Stimulated activated CD8-positive, alpha-beta memory T cell treated with anti-CD3 and anti-CD28 coated beads, Interleukin-15, amount 100 ng/mL, for 24 hours (primary cell): ENCODE data around the gene TSPAN33.

Source experiments
- DNase-seq: peaks from one replicate; pipeline ENCODE4 v3.0.0-alpha.2; 2020; ENCODE audit warnings: low read depth

The TSPAN33 gene

DNA sequence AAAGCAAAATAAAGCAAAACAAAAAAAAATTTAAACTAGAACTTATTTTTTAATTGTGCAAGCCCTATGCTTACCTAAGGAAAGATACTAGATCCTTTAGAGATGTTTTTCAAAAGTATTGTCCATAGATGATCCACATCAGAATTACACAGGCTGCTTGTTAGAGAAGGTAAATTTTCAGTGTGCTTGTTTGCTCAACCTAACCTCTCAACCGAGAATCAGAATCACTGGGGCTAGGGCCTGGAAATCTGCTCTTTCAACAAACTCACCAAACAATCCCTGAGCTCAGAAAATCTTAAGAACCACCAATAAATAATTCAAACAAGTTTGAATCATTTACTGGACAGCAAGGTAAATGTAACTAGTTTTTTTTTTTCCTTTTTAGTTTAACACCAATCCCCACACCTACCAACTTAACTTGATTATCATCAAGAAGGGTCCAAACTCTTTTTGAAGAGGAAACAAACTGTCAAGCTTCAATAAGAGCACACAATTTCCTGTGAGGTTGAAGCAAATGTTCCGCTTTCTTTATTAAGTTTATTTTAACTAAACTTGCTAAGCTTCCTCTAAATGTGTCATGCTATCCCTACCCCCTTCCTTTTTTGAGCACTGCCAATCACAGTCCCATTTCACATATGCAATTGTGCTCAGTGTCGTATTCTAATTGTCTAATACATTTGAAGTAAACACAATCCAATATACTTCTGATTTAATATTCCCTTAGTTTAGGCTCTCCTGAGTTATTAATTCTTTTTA lies 7.4 kb upstream of the TSPAN33 start:
- DNase-seq: no peak

DNA sequence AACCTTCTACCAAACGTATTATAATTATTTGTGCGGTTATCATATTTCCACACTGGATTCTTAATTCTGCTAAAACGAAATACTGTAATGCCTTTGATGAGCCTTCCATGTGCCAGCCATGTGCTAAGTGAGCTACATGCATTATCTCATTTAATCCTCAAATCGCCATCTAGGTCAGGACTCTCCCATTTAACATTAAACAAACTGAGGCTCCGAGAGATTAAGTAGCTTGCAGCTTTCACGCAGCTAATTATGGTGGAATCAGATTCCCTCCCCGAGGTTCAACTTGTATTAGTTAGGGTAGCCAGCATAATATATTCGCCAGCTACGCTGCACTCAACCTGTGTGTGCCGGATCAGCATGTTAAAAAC lies 798 bp upstream of the TSPAN33 start:
- DNase-seq: no peak

DNA sequence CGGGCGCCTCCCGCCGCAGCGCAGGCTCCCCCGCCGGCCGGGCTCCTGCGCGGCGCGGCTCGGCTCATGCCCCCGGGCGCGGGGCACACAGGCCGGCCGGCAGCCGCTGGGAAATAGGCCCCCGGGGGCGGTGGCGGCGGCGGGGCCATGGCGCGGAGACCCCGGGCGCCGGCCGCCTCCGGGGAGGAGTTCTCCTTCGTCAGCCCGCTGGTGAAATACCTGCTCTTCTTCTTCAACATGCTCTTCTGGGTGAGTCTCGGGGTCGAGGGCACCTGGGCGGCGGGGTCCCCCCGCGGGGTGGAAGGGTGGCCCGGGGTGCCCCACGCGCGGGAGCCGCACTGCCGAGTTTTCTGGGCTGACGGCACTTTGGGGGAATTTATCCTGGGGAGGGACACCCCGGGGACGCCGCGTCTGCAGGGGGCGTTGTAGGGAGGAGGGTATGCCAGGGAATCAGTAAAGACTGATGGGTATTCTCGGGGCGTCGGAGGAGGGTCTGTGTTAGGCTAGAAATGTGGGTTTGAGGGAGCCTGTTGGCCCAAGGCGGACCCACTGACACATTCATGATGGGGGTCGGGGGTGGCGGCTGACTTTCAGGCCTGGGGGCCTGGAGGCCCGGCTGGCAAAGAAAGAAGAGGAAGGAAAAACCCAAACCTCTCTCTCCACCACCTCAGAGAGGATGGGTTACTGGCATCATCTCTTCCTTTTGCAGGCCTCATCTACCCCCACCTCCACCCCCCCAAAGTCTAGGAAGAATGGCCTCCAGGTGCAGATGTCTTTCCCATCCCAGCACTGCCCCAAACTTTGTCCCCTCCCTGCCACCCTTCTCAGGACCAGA lies 544 bp downstream of the TSPAN33 start:
- DNase-seq: no peak

DNA sequence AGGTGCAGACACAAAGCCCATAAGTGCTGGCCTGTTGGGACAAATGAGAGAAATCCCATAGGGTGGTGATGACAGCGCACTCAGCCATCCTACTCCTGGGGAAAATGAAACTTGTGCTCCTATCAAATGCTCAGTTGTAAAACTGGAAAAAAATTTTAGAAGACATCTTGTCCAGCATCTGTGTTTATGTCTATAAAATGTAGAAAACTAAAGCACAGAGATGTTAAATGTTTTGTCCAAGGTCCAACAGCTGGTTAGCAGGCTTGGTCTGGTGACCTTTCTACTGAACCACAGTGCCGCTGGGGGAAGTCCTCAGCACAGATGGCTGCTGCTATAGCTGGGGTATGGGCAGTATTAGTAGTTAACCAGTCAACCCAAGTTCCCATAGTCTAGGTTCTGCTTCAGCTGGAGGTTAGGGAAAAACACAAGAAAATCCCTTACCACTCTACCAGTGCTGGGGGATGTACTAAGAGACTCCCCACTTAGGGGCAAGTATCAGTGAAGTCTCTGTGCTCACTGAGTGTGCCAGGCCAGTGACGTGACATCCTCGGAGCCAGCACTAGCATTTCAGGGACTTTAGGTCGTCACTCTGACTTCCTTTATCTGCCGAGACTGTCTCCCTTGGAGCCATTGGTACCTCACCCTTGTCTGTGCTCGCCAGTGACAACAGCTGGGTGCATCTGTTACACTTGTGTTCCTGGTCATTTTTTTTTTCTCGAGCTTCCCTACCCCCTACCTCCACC lies 1.9 kb downstream of the TSPAN33 start:
- DNase-seq: no peak

DNA sequence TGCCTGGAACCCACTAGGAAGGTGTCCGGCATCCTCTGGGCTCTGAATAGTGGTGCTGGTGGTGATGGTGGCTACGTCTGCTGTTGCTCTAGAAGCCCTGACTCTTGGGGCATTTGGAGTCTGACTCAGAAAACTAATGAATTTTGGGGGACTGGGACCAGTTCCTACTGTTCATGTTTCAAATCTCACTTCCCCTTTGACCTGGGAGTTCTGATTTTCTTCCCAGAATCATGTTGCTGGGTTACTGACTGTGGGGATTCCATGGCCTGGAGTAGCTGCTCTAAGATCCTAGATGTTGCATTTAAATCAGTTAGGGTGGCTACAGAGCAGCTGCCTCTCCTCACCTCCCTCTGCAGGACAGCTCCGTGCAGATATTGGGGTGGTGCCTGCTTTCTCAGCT lies 3.2 kb downstream of the TSPAN33 start:
- DNase-seq: no peak

- DNase-seq: no peak
These were observed 5.0 kb downstream of the TSPAN33 start for GRCh38 chr7:129149511-129149910.

DNA sequence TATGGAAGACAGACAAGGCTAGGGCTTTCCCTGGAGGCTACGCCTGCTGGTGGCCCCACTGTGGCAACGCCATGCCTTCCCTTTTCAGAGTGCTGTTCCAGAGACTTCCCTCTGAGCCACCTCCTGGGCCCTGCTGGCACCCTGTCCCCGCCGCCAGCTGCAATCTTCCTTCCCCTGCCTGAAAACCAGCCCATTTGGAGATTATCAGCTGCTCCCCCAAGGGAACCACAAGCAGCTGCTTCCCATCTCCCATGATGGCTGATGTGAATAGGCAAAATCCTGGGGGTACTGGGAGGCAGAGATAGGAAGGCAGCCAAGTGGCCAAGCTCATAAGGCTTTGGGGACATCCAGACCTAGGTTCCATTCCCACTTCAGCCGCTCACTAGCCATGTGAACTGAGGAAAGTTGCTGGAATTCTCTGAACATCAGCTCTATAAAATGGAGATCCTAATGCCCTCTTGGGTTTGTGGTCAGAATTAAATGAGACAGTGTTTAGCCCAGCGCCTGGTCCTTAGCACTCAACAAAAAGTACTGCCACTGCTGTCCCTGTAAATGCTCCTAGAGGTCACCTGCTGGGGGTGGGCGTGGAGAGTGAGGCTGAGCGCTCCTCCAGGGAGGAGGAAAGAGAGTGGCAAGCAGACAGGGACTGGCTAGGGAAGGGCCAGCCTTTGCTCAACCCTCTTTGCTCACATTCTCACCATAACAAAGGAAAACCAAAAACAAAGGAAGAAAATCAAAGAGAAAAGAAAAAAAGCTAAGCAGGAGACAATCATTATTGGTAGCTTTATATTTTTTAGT lies 5.9 kb downstream of the TSPAN33 start:
- no peak for DNase-seq

DNA sequence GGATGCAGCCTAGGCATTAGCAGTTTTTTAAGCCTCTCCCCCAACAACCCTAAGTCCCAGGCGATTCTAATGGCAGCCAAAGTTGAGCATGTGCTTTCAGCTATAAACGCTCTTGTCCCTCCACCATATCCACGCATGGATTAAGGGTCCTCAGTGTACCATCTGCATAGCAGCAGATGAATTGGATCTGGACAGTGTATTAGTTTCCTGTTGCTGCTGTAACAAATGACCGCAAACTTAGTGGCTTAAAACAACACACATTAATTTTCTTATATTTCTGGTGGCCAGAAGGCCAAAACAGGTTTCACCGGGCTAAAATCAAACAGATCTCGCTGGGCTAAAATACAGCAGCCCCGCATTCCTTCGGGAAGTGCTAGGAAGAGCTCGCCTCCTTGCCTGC lies 13.1 kb downstream of the TSPAN33 start:
- no peak for DNase-seq

GRCh38 chr7:129159539-129159938 lies 15.0 kb downstream of the TSPAN33 start:
- DNase-seq: no peak

DNA sequence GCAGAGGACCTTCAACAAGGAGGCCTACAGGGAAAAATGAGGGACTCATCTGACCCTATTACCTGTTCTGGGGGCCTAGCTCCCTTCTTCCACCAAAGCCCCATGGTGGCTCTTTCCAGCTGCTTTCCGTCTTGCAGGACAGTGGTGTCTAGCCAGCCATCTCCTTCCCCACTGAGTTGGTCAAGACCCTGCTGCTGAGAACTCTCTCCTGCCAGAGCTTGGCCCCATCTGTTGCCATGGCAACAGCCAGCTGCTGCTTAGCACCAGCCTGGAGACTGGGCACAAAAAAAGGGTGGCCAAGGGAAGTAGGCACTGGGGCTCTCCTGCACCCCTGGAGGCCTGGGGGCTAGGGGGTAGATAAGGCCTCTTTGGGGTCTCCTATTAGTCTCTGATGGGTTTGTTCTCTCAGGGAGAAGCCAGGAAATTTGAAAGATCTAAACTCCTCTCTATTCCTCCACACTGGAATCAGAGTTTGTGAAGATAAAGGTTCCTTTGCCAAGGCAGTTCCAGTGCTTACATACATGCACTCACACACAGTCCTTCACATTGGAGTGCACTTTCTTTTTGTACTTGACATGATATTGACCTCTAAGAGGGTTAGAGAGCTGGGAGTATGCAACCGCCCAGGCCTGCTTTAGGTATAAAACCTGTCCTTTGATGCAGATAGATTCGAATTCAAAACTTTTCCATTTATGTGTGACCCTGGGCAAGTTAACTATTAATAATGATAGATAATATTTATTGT lies 15.8 kb downstream of the TSPAN33 start:
- DNase-seq: no peak

DNA sequence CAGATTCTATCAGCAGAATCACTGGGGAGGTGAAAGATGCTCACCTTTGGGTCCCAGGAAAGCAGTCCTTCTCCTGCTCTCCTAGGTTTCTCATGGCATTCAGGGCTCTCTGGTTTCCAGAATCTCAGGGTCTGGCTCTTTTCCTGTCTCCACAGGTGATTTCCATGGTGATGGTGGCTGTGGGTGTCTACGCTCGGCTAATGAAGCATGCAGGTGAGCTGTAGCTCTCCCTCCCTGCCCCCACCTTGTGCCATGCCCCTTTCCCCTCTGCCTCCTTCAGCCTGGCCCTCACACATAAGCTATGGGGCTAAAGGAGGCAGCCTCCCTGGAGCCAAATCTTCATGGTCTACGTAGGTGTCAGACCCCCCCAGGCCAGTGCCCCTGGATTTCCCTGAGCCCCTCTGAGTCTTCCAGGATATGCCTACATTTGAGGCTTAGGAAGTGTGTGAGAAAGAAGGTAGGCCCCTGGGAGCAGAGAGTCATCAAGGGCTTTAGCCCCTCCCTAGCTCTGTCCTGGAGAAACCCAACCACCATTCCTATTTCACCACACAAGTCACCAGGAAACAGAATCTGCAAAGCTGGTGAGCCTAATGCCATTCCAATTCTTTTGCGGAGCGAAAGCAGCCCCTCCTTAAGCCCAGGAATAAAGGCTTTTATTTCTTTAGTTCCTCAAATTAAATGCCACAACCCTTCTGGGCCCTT lies 17.2 kb downstream of the TSPAN33 start:
- no peak for DNase-seq

DNA sequence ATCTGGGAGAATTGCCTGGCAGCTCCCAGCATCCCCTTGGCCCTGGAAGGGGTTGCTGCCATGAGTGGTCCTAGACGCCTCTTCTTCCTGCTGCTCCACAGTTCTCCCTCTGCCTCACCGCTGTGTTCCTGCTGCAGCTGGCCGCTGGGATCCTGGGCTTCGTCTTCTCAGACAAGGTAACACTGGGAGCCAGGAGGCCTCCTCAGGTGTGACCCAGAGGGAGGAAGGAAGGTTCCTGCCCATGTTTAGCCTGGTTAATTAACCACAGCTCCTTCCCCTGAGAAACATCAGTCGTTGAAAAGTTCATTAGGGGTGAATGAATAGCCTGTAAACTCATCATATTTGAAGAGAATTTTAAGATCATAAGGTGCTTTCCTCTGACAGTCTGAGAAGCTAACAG lies 18.2 kb downstream of the TSPAN33 start:
- no peak for DNase-seq

DNA sequence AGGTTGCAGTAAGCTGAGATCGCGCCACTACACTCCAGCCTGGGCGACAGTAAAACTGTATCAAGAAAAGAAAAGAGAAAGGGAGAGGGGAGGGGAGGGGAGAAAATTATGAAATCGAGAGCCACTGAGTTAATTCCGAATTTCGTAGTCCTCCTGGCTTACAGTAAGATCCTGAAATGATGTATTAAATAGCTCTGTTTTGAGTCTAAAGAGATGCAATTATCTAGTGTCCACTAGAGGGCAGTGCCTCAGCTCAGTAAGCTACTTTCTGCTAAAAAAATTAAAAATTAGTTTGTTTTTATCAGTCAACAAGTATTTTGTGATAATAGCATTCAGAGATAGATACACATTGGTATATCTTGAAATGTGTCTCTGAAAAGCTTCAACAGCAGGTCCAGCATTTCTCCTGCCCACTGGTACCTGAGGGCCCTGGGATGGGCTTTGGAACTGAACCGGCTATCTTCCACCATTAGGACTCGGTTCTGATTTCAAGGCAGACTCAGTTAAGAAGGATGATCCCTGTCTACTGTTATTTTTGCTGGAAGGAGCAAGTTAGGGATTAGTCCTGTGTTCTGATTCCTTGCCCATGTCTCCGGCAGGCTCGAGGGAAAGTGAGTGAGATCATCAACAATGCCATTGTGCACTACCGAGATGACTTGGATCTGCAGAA lies 19.5 kb downstream of the TSPAN33 start:
- DNase-seq: no peak

DNA sequence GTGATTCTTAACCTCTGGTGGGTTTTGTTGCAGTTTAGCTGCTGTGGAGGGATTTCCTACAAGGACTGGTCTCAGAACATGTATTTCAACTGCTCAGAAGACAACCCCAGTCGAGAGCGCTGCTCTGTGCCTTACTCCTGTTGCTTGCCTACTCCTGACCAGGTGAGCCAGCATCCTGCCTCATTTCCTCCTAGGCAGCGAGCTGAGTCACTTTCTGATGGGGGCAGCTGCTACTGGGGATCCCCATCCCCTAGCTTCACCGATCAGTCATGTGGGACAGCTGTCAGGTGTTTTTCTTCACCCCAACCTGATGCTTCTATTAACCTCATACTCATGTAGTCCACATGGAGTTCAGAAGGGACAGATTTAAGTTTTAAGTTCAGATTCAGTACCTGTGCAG lies 22.2 kb downstream of the TSPAN33 start:
- DNase-seq: no peak

DNA sequence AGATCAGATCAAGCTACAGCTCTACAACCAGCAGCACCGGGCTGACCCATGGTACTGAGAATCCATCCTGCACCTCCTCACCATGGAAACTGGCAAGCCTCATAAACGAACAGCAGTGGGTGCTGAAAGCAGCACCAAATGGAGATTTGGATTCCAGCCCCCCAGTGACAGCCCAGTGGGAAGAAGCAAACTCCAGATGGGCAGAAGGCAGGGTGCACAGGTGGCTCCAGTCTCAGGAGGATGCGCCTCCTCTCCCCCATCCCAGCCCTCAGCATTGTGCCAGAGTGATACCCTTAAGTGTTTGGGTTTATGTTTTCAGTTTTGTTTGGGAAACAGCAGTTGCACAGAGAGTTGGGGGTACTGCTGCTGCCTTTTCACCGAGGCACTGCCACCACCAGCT lies 23.3 kb downstream of the TSPAN33 start:
- no peak for DNase-seq

DNA sequence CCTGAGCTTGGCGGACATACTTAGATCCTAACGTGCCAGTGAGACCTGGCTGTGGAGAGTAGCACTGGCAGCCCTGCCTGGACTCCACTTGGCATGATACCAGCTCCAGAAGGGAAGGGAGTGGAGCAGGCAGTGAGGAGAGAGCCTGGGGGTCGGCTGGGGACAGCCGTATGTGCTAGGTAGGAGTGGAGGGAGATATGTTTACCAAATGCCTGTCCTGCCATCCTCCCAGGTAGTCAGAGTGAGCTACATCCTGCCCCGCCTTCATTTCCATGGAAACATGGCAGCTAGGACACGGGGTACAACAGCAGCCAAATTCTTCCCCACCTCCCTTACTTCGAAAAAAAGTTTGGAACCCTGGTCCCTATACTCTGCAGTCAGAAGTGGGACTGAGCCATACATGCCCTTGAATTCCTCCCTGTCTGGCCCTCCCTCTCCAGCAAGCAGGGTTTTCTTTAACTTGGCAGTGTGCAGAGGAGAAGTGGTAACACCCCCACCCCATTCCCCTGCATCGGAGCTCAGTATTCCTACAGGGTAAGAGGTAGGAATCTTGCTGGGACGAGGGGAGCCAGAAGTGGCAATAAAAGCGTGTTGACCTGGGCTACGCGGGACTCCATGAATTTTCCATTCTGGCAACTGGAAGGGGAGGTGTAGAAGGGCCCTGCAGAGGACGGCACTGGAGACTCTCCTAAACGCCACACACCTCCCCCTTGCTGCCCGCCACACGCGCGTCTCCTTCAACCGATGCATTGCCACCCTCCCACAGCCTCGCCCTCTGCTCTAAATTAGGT lies 23.9 kb downstream of the TSPAN33 start:
- no peak for DNase-seq

DNA sequence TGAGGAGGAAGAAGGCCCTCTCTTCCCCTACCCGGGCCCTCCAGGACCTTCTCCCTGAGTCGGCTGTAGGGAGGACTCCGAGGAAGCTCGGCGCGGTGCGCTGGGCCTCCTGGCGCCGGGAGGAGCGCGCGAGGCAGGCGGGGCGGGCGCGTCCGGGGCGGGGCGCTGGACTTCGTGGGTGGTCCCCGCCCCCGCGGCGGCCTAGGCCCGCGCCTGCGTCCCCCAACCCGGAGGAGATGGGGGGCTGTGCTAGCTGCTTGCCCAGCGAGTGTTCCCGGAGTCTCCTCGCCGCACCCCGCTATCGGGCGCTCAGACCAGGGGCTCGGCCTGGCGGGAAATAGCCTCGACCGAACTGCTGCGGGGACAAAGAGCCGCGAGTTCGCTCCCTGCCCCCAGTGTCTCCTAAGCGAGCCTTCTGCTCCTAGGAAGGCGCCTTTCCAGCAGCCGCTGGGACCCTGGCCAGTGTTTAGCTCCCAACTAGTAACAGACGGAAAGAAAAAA lies 24.7 kb downstream of the TSPAN33 start:
- no peak for DNase-seq

DNA sequence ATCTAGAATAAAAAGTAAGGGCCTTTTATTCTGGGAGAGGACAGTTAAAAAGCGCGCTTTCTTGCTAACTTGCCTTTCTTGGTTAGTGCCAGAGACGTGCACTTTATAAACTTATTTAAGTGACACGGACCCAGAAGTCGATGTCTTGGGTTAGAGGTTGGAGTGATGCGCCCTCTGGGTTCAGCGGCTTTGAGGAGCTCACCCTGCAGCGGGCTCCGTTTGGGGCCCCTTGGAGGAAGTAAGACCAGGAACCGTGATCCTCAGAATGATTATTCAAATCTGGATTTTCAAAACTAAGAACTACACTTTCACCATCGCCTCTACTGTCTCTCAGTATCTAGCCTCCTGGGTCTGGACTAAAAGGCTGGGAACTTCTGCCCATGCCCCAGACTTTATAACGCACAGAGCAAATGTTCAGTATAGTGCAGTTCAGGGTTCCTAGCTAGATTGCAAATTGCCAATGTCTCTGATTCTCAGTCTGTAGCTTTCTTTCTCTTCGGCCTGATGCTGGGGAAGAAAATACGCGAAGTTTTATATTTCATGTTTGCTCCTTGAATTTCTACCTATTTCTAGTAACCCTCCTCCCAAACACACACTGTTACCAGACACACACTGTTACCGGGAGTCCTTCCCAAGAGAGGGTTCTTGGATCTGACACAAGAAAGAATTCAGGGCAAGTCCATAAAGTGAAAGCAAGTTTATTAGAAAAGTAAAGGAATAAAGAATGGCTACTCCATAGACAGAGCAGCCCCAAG lies 25.4 kb downstream of the TSPAN33 start:
- no peak for DNase-seq
